NOMO-1 (cell line): ENCODE results near the gene C15orf62.

Source experiments
- DNase-seq, 2 experiments: peaks; one replicate each; lab custom pipeline; 2025; ENCODE audit not compliant: unreplicated experiment in 2 of 2; lab: John Stamatoyannopoulos, UW

Gene C15orf62

DNA sequence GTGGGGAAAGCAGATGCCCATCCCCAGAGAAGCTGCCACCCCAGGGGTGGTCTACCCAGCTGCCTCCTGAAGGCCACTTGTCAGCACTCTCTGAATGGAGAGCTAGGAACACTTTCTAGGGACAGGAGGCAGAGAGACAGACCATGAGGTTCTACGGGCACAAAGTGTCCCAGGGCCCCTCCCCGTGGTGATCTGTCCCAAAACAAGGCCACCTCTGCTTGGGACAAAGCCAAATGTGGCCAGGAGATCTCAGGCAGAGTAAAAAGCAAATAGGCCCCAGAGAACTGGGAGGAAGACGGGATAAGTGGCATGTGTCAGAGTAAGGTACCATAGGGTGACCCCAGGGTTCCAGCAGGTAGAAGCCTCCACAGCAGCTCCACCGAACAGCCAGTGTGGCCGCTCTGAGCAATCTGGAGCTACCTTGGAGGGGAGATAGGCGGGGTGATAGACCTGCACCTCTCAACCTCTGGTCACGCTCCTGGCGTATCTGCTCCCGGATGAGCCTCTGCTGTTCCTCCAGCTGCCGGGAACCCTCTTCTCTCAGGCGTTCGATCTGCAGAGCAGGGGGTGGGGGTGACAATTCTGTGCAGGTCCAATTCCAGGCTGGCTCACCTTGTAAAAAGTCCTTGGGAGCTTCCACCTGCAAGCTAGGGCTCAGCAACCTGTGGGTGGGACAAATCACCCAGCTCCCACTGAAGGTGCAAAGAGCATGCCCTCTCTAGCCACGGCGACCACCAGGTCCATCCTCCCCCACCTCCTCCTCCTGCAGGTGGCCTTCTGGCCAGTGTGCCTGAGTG lies 6.2 kb downstream of the C15orf62 start:
- no peak for DNase-seq

DNA sequence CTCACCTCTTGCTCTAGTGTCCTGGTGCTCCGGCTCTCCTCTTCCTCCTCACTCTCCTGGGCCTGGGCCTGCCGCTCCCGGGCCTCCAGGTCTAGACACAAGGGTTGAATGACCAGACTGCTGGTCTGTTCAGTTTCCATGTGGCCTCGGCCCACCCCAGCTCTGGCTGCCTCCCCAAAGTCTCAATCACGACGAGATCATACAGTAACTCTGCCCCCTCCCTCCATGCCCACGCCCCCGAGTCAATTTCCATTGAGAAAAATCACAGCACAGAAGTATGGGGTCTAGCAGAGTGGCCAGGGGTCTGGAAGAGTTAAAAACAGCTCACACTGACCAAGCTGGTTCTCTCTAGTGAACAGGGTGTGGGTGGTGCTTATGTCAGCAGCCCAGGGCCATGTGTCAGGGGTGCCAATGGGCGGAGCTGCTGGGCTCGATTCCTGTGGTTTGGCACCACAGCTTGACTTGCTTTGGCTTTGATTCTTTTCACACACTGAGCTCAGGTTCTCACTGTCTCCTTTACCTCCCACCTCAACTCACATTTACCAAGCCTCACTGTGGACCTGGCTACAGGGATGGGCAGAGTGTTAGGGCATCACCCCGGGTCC lies 6.9 kb downstream of the C15orf62 start:
- DNase-seq: no peak

DNA sequence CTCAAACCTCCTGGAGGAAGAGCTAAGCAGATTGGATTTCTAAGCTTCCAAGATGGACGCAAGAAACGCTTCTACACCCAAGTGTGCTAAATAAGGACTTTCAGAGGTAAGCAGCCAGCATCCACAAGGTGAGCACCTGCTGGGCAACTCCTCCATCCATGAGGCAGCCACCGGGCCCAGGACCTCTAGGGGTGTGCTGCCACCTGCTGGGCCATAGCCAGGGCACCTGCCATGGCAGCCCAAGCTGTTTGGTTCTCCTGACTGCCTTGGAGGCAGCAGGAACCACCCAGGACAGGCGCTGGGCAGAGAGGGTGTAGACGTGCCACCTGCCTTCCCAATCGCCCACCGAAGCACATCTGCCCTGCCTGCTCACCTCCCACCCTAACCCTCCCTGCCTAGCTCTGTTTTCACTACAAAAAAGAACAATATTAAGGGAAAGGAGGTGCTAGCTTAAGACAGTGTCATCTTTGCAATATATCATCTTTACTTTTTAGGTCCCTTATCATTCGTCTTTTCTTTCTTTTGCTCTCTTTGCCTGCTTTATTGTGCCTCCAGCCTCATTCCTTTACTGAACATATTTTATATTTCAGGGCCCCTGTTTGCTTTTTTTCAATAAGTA lies 12.9 kb downstream of the C15orf62 start:
- DNase-seq: peak in 1 of 2 experiments; percentile 16

DNA sequence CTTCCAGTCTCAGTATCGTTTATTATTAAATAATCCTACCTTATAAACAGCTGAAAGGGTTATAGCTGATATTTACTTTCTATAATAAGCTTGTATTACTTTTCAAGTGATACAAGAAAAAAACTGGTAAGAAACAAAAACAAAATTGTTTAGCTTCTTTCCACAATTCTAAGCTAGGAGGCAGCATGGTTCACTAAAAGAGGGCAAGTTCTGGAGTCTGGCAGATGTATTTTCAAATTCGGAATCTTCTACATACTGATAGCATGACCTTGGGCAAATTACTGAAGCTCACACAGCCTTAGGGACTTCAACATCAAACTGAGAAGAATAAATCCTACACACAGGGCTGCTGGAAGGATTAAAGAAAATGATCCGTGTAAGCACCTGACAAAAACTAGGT lies 15.4 kb downstream of the C15orf62 start:
- no peak for DNase-seq

DNA sequence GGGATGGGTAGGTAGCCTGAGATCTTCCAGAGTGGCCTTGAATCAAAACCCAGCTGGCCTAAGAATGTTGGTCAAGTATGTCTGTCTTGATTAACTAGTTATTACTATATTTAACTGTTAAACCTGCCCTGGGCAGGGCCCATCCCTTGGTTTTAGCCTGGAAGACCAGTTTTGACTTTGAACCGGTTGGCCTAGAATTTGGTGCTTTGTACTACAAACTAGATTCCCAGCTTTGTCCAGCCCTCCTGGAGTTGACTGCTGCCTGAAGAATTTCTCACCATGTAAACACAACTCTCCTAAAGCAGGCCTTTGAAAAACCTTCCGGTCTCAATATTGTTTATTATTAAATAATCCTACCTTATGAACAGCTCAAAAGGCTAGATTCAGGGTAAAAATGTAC lies 16.0 kb downstream of the C15orf62 start:
- DNase-seq: no peak

DNA sequence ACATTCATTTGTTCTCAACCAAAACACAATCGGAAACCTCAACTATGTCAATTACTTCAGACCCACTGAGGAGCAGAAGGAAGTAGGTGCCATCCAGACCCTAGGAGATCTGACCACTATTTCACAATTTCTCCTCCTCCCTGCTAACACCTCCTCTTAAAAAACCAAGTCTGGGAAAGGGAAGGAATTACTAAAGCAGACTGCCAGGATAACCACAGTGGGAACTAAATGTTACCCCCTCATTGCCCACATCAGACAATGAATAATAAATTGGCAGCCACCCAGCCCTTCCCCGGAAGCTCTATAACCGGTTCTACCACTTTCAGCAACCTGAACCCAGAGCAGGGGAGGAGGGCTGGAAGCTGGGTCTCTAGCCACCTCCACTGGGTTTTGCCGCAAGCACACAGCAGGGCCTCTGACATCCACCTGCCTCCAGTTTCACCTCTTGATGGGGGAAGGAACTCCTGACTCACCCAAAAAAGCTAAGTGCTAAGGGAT lies 17.6 kb downstream of the C15orf62 start:
- peak; percentile 13 to 55 for DNase-seq

DNA sequence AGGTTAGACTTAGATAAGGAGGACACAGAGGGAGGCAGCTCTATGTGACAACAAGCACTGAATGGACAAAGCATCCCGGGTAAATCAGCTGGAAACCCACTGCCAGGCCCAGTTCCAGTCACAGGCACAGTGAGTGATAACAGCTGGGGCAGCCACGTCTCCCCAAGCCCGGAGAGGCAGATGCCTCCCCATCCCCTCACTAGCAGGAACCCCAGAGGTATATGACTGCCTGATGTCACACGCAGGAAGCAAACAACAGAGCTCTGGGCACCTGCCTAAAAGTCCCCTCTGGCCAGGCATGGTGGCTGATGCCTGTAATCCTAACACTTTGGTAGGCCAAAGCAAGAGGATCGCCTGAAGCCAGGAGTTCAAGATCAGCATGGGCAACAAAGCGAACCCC lies 18.2 kb downstream of the C15orf62 start:
- no peak for DNase-seq

DNA sequence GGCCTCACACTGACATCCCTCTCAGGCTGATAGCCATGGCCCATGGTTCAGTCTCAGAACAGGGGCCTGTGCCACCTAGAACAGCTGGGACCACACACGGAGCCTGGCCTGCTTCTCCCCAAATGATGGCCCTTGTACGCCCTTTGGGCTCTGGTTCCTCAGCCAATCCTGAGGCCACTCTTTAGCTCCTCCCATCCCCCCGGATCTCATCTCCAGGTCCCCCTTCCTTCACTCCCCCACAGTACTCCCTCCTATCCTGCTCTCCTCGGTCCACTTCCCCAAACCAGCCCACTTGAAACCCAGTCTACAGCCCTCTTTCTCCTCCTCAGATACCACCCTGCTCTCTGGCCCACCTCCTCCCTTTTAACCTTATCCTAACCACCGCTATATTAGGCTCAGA lies 19.3 kb downstream of the C15orf62 start:
- DNase-seq: no peak

DNA sequence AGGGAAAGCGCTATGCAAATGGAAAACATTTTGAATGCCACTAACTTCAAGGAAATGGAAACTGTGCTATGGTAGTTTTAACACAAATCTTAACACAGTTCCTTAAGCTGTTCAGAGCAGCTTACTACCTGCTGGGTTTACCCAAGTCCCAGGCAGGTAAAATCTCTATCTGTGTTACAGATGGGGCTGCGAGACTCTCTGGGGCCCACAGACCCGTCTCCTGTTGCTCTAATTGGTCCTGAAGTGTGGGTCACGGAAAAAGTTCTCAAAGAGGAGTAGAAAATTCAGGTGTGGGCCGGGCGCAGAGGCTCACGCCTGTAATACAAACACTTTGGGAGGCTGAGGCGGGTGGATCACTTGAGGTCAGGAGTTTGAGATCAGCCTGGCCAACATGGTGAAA lies 20.2 kb downstream of the C15orf62 start:
- no peak for DNase-seq

DNA sequence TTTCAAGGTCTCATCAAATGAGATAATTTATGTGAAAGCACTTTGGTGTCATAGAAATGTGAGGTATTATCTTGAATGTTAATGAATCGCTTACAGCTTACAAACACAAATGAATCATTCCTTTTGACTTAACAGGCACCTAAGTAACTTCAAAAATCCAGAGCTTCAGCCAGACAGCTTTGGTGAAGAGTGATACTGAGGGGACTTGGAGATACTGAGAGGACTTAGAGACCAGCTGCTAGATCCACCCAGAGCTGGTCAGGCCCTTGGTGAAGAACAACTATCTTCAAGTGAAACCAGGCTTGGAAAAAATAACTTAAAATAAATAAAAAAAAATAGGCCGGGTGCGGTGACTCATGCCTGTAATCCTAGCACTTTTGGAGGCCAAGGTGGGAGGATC lies 20.9 kb downstream of the C15orf62 start:
- no peak for DNase-seq

DNA sequence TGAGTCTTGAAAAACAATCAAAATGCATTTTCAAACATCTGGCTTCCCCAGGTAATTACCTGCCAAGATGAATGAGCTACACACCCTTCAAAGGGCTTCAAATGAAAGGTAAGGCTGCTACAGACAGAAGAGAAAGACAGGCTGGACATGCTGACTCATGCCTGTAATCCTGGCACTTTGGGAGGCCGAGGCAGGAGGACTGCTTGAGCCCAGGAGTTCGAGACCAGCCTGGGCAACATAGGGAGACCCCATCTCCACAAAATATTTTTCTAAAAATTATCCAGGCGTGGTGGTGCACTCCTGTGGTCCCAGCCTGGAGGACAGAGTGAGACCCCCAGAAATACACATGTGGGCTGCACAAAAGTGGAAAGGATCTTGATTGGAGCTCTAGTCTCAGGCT lies 22.6 kb downstream of the C15orf62 start:
- no peak for DNase-seq

DNA sequence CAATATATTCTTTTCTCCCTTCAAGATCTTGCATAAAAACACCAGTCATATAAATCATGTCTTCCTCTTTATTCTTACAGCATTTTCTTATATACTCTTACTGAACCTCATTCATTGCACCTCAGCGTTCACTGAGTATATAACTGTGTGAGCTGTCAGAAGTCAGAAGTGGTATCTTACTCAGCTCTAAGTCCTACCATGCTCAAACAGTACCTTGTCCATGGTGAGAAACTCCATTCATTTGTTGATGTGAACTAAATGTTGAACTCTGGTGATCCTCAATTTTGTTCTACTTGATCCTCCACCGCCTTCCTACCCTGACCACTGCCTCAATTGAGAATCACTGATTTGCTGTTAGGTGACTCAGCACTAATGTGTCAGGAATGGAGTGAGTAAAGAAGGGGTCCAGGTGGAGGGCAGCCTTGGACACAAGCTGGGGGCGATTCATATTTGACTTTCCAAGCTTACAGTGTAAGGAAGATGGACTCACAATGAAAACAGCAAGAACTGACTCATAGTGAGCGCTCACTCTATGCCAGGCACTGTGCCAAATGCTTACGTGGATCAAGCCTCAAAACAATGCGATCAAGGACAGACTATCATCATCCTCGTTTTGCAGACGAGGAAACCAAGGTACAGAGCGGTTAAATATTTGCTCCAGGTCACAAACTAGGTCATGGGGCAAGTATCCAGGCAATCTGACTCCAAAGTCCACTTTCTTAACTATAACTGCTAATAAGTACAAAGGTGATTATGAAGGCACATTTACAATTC lies 23.6 kb downstream of the C15orf62 start:
- DNase-seq: no peak

DNA sequence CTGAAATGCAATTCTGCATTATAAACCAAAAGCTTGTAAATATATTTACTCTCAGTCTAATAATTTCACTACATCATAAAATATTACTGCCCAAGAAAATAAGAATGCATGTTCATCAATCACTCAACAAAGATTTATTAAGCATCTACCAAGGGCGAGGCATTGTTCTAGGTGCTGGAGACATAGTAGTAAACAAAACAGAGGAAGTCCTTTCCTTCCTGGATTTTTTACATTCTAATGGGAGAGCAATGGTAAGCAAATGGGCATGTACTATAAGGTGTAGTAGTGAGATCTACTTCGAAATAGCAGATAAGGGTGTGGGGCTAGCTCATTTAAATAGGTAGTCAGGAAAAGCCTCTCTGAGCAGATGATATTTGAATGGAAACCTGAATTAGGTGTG lies 26.3 kb downstream of the C15orf62 start:
- no peak for DNase-seq

DNA sequence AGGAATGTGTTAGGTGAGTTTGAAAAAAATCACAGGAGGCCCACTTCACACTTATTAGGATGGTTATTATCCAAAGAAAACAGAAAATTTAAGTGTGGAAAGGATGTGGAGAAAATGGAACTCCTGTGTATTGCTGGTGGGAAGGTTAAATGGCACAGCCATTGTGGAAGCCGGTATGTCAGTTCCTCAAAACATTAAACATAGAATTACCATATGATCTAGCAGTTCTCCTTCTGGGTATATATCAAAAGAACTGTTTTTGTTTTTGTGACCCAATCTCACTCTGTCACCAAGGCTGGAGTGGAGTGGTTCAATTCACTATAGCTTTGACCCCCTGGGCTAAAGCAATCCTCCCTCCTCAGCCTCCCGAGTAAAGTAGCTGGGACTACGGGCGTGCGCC lies 26.7 kb downstream of the C15orf62 start:
- peak in 1 of 2 experiments; percentile 3 for DNase-seq

DNA sequence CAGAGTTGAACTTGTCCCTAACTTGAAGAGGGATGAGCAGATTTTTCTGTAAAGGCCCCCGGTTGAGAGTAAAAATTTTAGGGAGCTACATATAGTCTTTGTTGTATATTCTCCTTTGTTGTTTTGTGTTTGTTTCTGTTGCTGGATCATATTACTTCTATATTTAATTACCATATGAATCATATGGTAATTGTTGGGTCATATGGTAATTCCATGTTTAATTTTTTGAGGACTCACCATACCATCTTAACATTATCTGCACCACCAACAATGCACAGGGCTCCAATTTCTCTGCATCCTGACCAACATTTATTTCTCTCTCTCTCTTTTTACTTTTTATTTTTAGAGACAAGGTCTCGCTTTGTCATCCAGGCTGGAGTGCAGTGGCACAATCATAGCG lies 29.7 kb downstream of the C15orf62 start:
- DNase-seq: no peak

DNA sequence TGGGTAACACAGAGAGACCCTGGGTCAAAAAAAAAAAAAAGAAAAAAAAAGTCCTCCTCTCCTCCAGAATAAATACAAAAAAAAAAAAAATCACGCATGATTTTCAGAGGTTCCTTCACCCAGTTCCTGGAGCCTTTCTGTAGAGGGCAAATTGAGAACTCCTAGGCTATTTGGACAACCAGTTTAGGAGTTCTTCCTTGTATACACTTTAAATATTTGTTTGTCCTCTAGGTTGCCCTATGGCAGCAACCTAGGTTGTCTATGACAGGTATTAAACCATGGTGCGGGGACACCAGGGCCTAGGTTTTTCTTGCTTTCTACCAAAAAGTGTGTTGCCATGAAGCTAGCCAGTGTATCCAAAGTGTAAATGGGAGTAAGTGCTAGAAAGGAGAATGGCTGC lies 33.3 kb downstream of the C15orf62 start:
- DNase-seq: no peak

DNA sequence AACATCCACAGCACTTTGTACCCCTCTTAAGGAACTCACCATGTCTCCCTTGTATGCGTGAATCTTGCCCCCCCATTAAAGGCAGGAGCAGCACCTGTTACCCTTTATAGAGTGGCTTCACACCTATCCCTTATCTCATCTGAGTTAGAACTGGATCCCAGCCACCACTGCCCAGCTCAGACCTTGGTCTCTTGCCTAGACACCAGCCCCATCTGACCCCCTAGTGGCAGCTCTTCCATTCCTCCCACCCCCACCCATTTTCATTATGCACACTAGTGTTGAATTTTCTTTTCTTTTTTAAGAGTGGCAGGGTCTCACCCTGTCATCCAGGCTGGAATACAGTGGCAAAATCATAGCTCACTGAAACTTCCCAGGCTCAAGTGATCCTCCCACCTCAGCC lies 33.9 kb downstream of the C15orf62 start:
- DNase-seq: no peak

DNA sequence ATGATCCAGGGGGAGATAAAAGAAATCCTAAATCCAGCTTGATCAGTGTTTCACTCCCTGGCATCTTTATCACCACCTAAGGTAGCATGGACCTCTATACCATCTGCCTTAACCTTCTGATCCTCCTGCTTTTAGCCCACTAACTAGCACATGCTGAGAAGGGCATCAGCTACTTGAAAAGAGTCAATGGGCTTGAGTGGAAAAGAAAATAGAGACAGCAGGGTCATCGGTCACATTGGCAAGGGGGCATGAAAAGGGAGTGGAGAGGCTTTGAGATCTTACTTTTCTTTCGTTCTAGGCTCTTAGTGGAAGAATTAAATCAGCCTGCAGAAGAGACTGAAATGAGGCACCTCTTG lies 36.9 kb downstream of the C15orf62 start:
- DNase-seq: no peak

DNA sequence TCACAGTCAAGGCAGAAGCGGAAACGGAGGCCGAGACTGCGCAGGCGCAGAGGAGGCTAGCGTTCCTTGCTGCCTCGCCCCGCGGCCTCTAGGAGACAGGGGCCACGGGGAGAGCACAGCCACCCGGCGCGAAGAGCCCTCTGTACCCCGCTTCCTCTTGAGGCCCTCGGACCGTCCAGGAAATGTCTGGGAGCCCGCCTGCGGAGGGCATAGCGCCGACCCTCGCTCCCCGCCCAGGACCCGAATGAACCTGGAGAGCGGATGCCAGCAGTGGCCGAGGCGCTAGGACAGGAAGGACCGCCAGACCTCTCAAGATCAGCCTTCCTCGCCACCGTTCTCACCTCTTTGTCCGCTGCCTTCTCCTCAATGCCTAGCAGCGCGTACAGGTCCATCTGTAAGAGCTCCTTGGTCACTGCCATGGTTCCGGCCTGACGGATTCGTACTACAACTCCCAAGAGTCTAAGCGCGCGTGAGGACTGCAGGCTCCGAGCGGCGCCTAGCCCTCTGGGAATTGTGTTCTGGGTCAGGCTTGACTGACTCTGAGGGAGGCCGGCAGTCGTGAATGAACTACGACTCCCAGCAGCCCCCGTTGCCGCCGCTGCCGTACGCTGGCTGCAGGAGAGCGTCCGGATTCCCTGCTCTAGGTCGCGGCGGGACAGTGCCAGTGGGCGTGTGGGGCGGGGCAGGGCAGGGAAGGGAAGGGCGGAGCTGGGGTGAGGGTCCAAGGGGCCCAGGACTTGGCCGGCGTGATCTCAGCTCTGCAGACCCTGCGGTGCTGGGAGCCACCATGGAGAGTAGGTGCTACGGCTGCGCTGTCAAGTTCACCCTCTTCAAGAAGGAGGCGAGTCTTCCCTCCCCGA lies 37.5 kb downstream of the C15orf62 start, which contains the start of the genes DNAJC17 and ZFYVE19:
DNAJC17 (minus strand) TSS at position 446 of the 860 bp plus-strand sequence; CDS start at position 419, 27 bp downstream.
ZFYVE19 (plus strand) TSS at position 62 of the 860 bp plus-strand sequence; CDS start at position 563, 501 bp downstream.
- DNase-seq: peak; percentile 98

DNA sequence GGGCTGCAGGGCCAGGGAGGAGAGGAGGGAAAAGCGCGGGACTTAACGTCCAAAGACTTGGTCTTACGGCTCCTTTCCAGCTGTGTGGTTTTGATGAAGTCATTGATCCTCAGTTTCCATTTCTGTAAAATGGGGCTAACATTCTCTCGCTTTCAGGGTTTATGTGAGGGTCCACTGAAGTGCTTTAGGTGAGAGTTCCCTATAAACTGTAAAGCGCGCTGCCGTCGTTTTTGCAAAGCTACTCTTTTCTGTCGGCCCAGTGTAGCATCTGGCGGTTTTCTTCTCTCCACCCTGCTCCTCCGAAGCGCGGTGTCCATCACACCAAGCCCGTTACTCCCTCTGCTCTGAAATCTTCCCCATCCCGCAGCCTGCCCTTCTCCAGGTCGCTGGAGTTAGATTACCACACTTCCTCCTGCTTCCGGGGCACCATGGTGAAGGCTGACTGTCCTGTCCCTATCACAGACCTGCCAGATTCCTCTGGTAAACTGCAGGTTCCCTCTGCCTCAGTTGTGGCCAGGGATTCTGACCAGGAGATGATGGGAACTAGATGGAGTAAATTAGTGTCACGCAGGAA lies 38.2 kb downstream of the C15orf62 start:
- DNase-seq: peak in 1 of 2 experiments; percentile 37
